IMR-90 (cell line): ENCODE data around the gene GYG2. TPM values are rescaled to one million over a fixed set of nuclear protein-coding genes. Genes with fewer than 3 reads are reported as not detected.

ENCODE experiments used
- ATAC-seq: fragments of 200-7000 bp; cut with Tn5 transposase; 2 replicates; pipeline ENCODE4 v1.9.1; 2020; ENCODE audit warnings: low read depth, mild to moderate bottlenecking, moderate library complexity
- BruUV-seq: library from RNA; stranded (reverse); fragments of 400-500 nt; replicated peaks from 2 replicates; lab custom pipeline; 2021; lab: Mats Ljungman, UMichigan
- CTCF ChIA-PET: fragments of 300-600 bp; formaldehyde crosslinking; extraction: SDS; loops from one replicate; lab custom pipeline; 2021; ENCODE audit warnings: antibody characterized with exemption; lab: Yijun Ruan, JAX
- POLR2A ChIA-PET: fragments of 300-600 bp; sonication (Branson Sonifier 250); formaldehyde crosslinking; loops from one replicate; lab custom pipeline; 2022; ENCODE audit warnings: antibody characterized with exemption; ENCODE audit not compliant: unreplicated experiment; lab: Charles Lee
- DNase-seq: peaks from one replicate; pipeline ENCODE4 v3.0.0; 2013
- H2AFZ ChIP-seq: replicated peaks from 2 replicates; pipeline ENCODE3; 2013; ENCODE audit warnings: low read length, mild to moderate bottlenecking; ENCODE audit not compliant: poor library complexity
- H2AK5ac ChIP-seq: 2 replicates; pipeline ENCODE4 v1.6.1; 2013; ENCODE audit warnings: low read depth, low read length, inconsistent platforms
- H2AK9ac ChIP-seq: replicated peaks from 2 replicates; pipeline ENCODE3; 2013; ENCODE audit warnings: mild to moderate bottlenecking, low read depth, low read length, moderate library complexity; ENCODE audit not compliant: poor library complexity
- H2BK120ac ChIP-seq: 2 replicates; pipeline ENCODE4 v1.6.1; 2013; ENCODE audit warnings: low read depth, low read length, inconsistent platforms
- H2BK15ac ChIP-seq: 3 replicates; pipeline ENCODE4 v1.6.1; 2013; ENCODE audit warnings: low read depth, low read length, inconsistent platforms
- H2BK20ac ChIP-seq: 2 replicates; pipeline ENCODE4 v1.6.1; 2013; ENCODE audit warnings: low read depth, mild to moderate bottlenecking, inconsistent platforms, low read length, moderate library complexity
- H2BK5ac ChIP-seq: 2 replicates; pipeline ENCODE4 v1.6.1; 2013; ENCODE audit warnings: mild to moderate bottlenecking, low read depth, low read length, inconsistent platforms; ENCODE audit not compliant: poor library complexity, severe bottlenecking
- H3K14ac ChIP-seq: replicated peaks from 2 replicates; pipeline ENCODE4 v1.6.1; 2013; ENCODE audit warnings: low read depth, low read length, inconsistent platforms
- H3K18ac ChIP-seq: 2 replicates; pipeline ENCODE4 v1.6.1; 2013; ENCODE audit warnings: low read depth, low read length, control low read depth
- H3K23ac ChIP-seq: 2 replicates; pipeline ENCODE4 v1.6.1; 2013; ENCODE audit warnings: low read depth, low read length, inconsistent platforms
- H3K27ac ChIP-seq: 2 replicates; pipeline ENCODE4 v1.5.1; 2013; ENCODE audit warnings: mild to moderate bottlenecking, control low read depth, low read length; ENCODE audit not compliant: insufficient read depth
- H3K27me3 ChIP-seq: 2 replicates; pipeline ENCODE4 v1.6.1; 2013; ENCODE audit warnings: low read length; ENCODE audit not compliant: control insufficient read depth, insufficient read depth
- H3K36me3 ChIP-seq: 2 replicates; pipeline ENCODE4 v1.6.1; 2013; ENCODE audit warnings: low read length, mixed read lengths; ENCODE audit not compliant: control insufficient read depth, insufficient read depth
- H3K4ac ChIP-seq: 2 replicates; pipeline ENCODE4 v1.6.1; 2013; ENCODE audit warnings: low read depth, low read length, inconsistent platforms
- H3K4me1 ChIP-seq: 2 replicates; pipeline ENCODE4 v1.6.1; 2013; ENCODE audit warnings: low read length, mixed read lengths; ENCODE audit not compliant: control insufficient read depth, insufficient read depth
- H3K4me2 ChIP-seq: 2 replicates; pipeline ENCODE4 v1.6.1; 2013; ENCODE audit warnings: low read depth, mild to moderate bottlenecking, control low read depth, low read length, moderate library complexity
- H3K4me3 ChIP-seq: 2 replicates; pipeline ENCODE4 v1.5.1; 2013; ENCODE audit warnings: low read depth, mild to moderate bottlenecking, control low read depth, low read length, moderate library complexity; ENCODE audit not compliant: insufficient read depth
- H3K56ac ChIP-seq: 2 replicates; pipeline ENCODE4 v1.6.1; 2013; ENCODE audit warnings: low read length, inconsistent platforms; ENCODE audit not compliant: insufficient read depth; ENCODE audit errors: extremely low read depth
- H3K79me1 ChIP-seq, 2 experiments: 2 replicates each; pipeline ENCODE4 v1.6.1; 2013; ENCODE audit warnings: low read length in 2 of 2, inconsistent platforms in 1 of 2, low read depth in 1 of 2
- H3K9ac ChIP-seq: 2 replicates; pipeline ENCODE4 v1.6.1; 2013; ENCODE audit warnings: low read depth, low read length, control low read depth
- H3K9me1 ChIP-seq: 2 replicates; pipeline ENCODE4 v1.6.1; 2013; ENCODE audit warnings: low read length, inconsistent platforms; ENCODE audit not compliant: insufficient read depth
- H3K9me3 ChIP-seq: 2 replicates; pipeline ENCODE4 v1.6.1; 2013; ENCODE audit warnings: low read length; ENCODE audit not compliant: control insufficient read depth, insufficient read depth
- H4K20me1 ChIP-seq: 2 replicates; pipeline ENCODE4 v1.6.1; 2013; ENCODE audit warnings: low read length, inconsistent platforms; ENCODE audit not compliant: insufficient read depth
- H4K5ac ChIP-seq: 2 replicates; pipeline ENCODE4 v1.6.1; 2013; ENCODE audit warnings: mild to moderate bottlenecking, low read depth, low read length, control low read depth
- H4K8ac ChIP-seq, 2 experiments: 2 replicates each; pipeline ENCODE4 v1.6.1; 2013; ENCODE audit warnings: low read depth in 2 of 2, low read length in 2 of 2, control low read depth in 1 of 2, inconsistent platforms in 1 of 2
- H4K91ac ChIP-seq: 2 replicates; pipeline ENCODE4 v1.6.1; 2013; ENCODE audit warnings: low read depth, low read length, inconsistent platforms; ENCODE audit not compliant: insufficient read depth
- BHLHE40 ChIP-seq: fragments of 150-350 bp; IDR thresholded peaks from 2 replicates; pipeline ENCODE4 v1.6.1; 2016; ENCODE audit warnings: mild to moderate bottlenecking, low read depth, low read length
- CEBPB ChIP-seq: IDR thresholded peaks from 2 replicates; pipeline ENCODE4 v1.6.1; 2012; ENCODE audit warnings: low read depth, low read length, improper control_type of control experiment
- CHD1 ChIP-seq: IDR thresholded peaks from 2 replicates; pipeline ENCODE4 v1.6.1; 2012; ENCODE audit warnings: low read depth, low read length, improper control_type of control experiment
- CTCF ChIP-seq: conservative IDR thresholded peaks from 2 replicates; pipeline ENCODE4 v1.5.1; 2012; ENCODE audit warnings: mild to moderate bottlenecking, low read depth, low read length, improper control_type of control experiment
- ELK1 ChIP-seq: fragments of 150-350 bp; IDR thresholded peaks from 2 replicates; pipeline ENCODE4 v1.6.1; 2016; ENCODE audit warnings: low read depth, mild to moderate bottlenecking, low read length, moderate library complexity, borderline replicate concordance
- FOS ChIP-seq: fragments of 150-350 bp; IDR thresholded peaks from 2 replicates; pipeline ENCODE4 v1.6.1; 2016; ENCODE audit warnings: low read depth, low read length
- MAFK ChIP-seq: IDR thresholded peaks from 2 replicates; pipeline ENCODE4 v1.6.1; 2012; ENCODE audit warnings: low read depth, low read length, improper control_type of control experiment
- MAZ ChIP-seq: IDR thresholded peaks from 2 replicates; pipeline ENCODE4 v1.6.1; 2012; ENCODE audit warnings: low read depth, mild to moderate bottlenecking, low read length, improper control_type of control experiment, moderate library complexity, borderline replicate concordance
- MXI1 ChIP-seq: IDR thresholded peaks from 2 replicates; pipeline ENCODE4 v1.6.1; 2012; ENCODE audit warnings: low read depth, mild to moderate bottlenecking, low read length, moderate library complexity, borderline replicate concordance
- NFE2L2 ChIP-seq: fragments of 150-350 bp; IDR thresholded peaks from 2 replicates; pipeline ENCODE4 v1.6.1; 2016; ENCODE audit warnings: low read depth, mild to moderate bottlenecking, low read length
- POLR2A ChIP-seq: IDR thresholded peaks from 2 replicates; pipeline ENCODE4 v1.6.1; 2012; ENCODE audit warnings: mild to moderate bottlenecking, low read depth, low read length
- RAD21 ChIP-seq: IDR thresholded peaks from 2 replicates; pipeline ENCODE4 v1.6.1; 2012; ENCODE audit warnings: low read length, improper control_type of control experiment
- RFX5 ChIP-seq: IDR thresholded peaks from 2 replicates; pipeline ENCODE4 v1.8.0; 2012; ENCODE audit warnings: low read depth, mild to moderate bottlenecking, low read length, moderate library complexity
- SMC3 ChIP-seq: fragments of 150-350 bp; IDR thresholded peaks from 2 replicates; pipeline ENCODE4 v1.6.1; 2016; ENCODE audit warnings: low read depth, mild to moderate bottlenecking, antibody characterized with exemption, low read length, moderate library complexity
- USF2 ChIP-seq: fragments of 150-350 bp; IDR thresholded peaks from 2 replicates; pipeline ENCODE4 v1.6.1; 2017; ENCODE audit warnings: mild to moderate bottlenecking, antibody characterized with exemption, low read length, low read depth
- WGBS, 2 experiments: methylation state at CpG; one replicate each; pipeline versions ENCODE4 v1.1.5 to v1.1.7; 2013; ENCODE audit warnings: missing lambda C conversion rate in 2 of 2; ENCODE audit not compliant: insufficient read length in 1 of 2; ENCODE audit errors: extremely low coverage in 2 of 2; 5-methylcytosine and 5-hydroxymethylcytosine counted together
- dilution Hi-C: fragments of 300-500 bp; cut with HindIII; formaldehyde crosslinking; loops from one replicate; pipeline ENCODE4 v1.14.3; 2018; ENCODE audit warnings: low sequenced_read_pairs; ENCODE audit not compliant: unreplicated experiment
- in situ Hi-C: fragments of 300-500 bp; cut with MboI; formaldehyde crosslinking; loops from 3 replicates; pipeline ENCODE4 v1.14.3; 2019; ENCODE audit warnings: low sequenced_read_pairs, inconsistent platforms, mixed read lengths
- intact Hi-C: fragments of 100-400 bp; cut with micrococcal nuclease; formaldehyde crosslinking; loops from 2 replicates; pipeline ENCODE4 v1.10.0; 2022
- polyA plus RNA-seq, 3 experiments: library from polyadenylated mRNA; depleted of rRNA; stranded (reverse); fragments of >200 nt; gene quantifications; 2 replicates each; pipeline ENCODE4 v1.2.3, GENCODE V29; 2012; ENCODE audit warnings: low replicate concordance in 1 of 3
- total RNA-seq: library from RNA; depleted of rRNA; stranded (reverse); fragments of >200 nt; gene quantifications from 2 replicates; pipeline ENCODE4 v1.2.3, GENCODE V29; 2012

Gene GYG2
- total and polyA plus RNA-seq, 2 of the 4 experiments (the other 2 are of a cell fraction): 9.6 to 13.1 TPM

GRCh38 chrX:2874222-2875135 lies 45.7 kb downstream of the GYG2 start:
- no peak for ATAC-seq
- H3K27me3 ChIP-seq: no peaks in the 10 kb centered on the region
- BruUV-seq: no TSS peak
- H3K9me3 ChIP-seq: no peaks in the 10 kb centered on the region; the same call in 1 of the 2 replicates
- in situ Hi-C loops (loop anchor here (25.0 kb wide), 1 partner anchor 763 kb away; no protein-coding TSS in a partner anchor), intact Hi-C loops (no loop called here), dilution Hi-C loops (no loop called here)
- no peak overlapping the region for H2BK15ac ChIP-seq
- no peaks in the 10 kb centered on the region for H3K4me1 ChIP-seq
- no peak overlapping the region for H4K91ac ChIP-seq
- no peak overlapping the region for H3K4me2 ChIP-seq
- no peak overlapping the region for H2AK5ac ChIP-seq
- H3K9ac ChIP-seq: no peak overlapping the region
- no peaks in the 10 kb centered on the region for H4K20me1 ChIP-seq
- H3K9me1 ChIP-seq: no peaks in the 10 kb centered on the region
- ChIA-PET POLR2A (no interaction called here), CTCF (no interaction called here)
- no peak overlapping the region for H2BK120ac ChIP-seq
- H2BK20ac ChIP-seq: no peak overlapping the region
- no peak overlapping the region for H4K8ac ChIP-seq
- peaks cover 1% of the 10 kb centered on the region; the same call in 1 of the 2 replicates for H3K36me3 ChIP-seq
- H2BK5ac ChIP-seq: no peak overlapping the region
- WGBS, 2 experiments: 79% methylated on average over 2 of the region's 5 CpGs; no CpG with 5 or more reads in 1 of the 2 experiments
- no peak overlapping the region for H3K18ac ChIP-seq
- H3K56ac ChIP-seq: no peak overlapping the region
- H3K4ac ChIP-seq: no peak overlapping the region
- no peak overlapping the region for H3K27ac ChIP-seq
- TF ChIP-seq MAFK: no peak
- TF ChIP-seq CEBPB: no peak
- TF ChIP-seq CHD1: no peak
- no peak for TF ChIP-seq RAD21
- no peak for TF ChIP-seq USF2
- TF ChIP-seq RFX5: no peak
- TF ChIP-seq MXI1: no peak
- TF ChIP-seq ELK1: no peak
- no peak for TF ChIP-seq POLR2A
- TF ChIP-seq CTCF: no peak
- no peak for TF ChIP-seq NFE2L2
- TF ChIP-seq BHLHE40: no peak
- no peak for TF ChIP-seq MAZ
- TF ChIP-seq FOS: no peak
- no peak for TF ChIP-seq SMC3
- no peak overlapping the region for H2AFZ ChIP-seq
- no peak overlapping the region for H3K23ac ChIP-seq
- H4K5ac ChIP-seq: no peak overlapping the region
- H3K14ac ChIP-seq: no peak overlapping the region
- no peak overlapping the region for H2AK9ac ChIP-seq
- H3K4me3 ChIP-seq: no peak overlapping the region
- no peak for DNase-seq
- H3K79me1 ChIP-seq: no peaks in the 10 kb centered on the region
